Sigmoid colon (tissue), 7 donors: ENCODE data around the gene UBALD1. TPM values are rescaled to one million over a fixed set of nuclear protein-coding genes. Genes with fewer than 3 reads are reported as not detected.
"Not testable (repeated sequence)": the region's sequence is repeated elsewhere in the genome, so short reads cannot be mapped to it uniquely, and the experiment has no call there.

ENCODE experiments used
- DNase-seq: peaks from one replicate; pipeline ENCODE4 v3.0.0-alpha.2; 2019
- H3K27ac ChIP-seq, 4 donors: fragments of 200-600 bp; sonication (generic); one replicate each; pipeline ENCODE4 v1.5.1; 2016 to 2019; ENCODE audit warnings: mild to moderate bottlenecking in 1 of 4
- H3K27me3 ChIP-seq, 3 donors: fragments of 200-600 bp; sonication (generic); one replicate each; pipeline ENCODE4 v1.5.1; 2019; ENCODE audit warnings: mild to moderate bottlenecking in 1 of 3
- H3K36me3 ChIP-seq, 4 donors: fragments of 200-600 bp; sonication (generic); one replicate each; pipeline ENCODE4 v1.5.1; 2016 to 2019
- H3K4me1 ChIP-seq, 4 donors: fragments of 200-600 bp; sonication (generic); one replicate each; pipeline ENCODE4 v1.5.1; 2017 to 2019
- H3K4me3 ChIP-seq, 4 donors: fragments of 200-600 bp; sonication (generic); one replicate each; pipeline ENCODE4 v1.5.1; 2017 to 2019; ENCODE audit warnings: mild to moderate bottlenecking in 2 of 4, moderate library complexity in 1 of 4
- H3K9me3 ChIP-seq, 4 donors: fragments of 200-600 bp in 3 of 4; sonication (generic) in 3 of 4; one replicate each; pipeline versions ENCODE4 v1.5.1 to v1.6.1; 2013 to 2019
- CTCF ChIP-seq, 4 experiments: fragments of 450-650 bp in 3 of 4; fragments of 200-600 bp in 1 of 4; IDR thresholded peaks; one replicate each; pipeline ENCODE4 v1.5.1; 2016 to 2019; ENCODE audit warnings: antibody characterized with exemption in 4 of 4, mild to moderate bottlenecking in 3 of 4, moderate library complexity in 2 of 4
- EP300 ChIP-seq, 4 donors: sonication (generic); formaldehyde crosslinking; IDR thresholded peaks; one replicate each; pipeline ENCODE4 v1.6.1; 2017; ENCODE audit warnings: antibody characterized with exemption in 4 of 4
- POLR2A ChIP-seq, 2 donors: fragments of 450-650 bp; IDR thresholded peaks; one replicate each; pipeline ENCODE4 v1.6.1; 2016; ENCODE audit warnings: antibody characterized with exemption in 2 of 2, mild to moderate bottlenecking in 2 of 2, moderate library complexity in 2 of 2
- POLR2AphosphoS5 ChIP-seq, 4 donors: sonication (generic); formaldehyde crosslinking; IDR thresholded peaks; one replicate each; pipeline ENCODE4 v1.6.1; 2017; ENCODE audit warnings: antibody characterized with exemption in 4 of 4
- WGBS, 2 donors: extraction: QIAGEN DNeasy Blood & Tissue Kit; methylation state at CpG; one replicate each; pipeline ENCODE4 v1.1.7; 2013; 5-methylcytosine and 5-hydroxymethylcytosine counted together
- intact Hi-C: fragments of 100-400 bp; cut with DNase I; formaldehyde crosslinking; loops from one replicate; pipeline ENCODE4 v1.15.1; 2023
- polyA plus RNA-seq, 3 donors: library from polyadenylated mRNA; stranded (reverse); fragments of 200-250 nt; gene quantifications; one replicate each; pipeline ENCODE4 v1.2.3, GENCODE V29; 2013
- total RNA-seq, 4 donors: library from RNA; depleted of rRNA; stranded (reverse); fragments of >200 nt; gene quantifications; one replicate each; pipeline ENCODE4 v1.1.0, GENCODE V29; 2016
- donor health status: healthy with polysubstance abuse.
- donor health status: Bipolar disorder and iron deficiency.
- donor health status: healthy.

The UBALD1 gene
- total and polyA plus RNA-seq, 7 donors: 7.6 to 22.9 (median 12.6) TPM

GRCh38 chr16:4574919-4575705 is 39.6 kb downstream of the UBALD1 start:
- H3K4me1 ChIP-seq: no peaks in the 10 kb centered on the region
- no peak overlapping the region for H3K4me3 ChIP-seq
- no peak for DNase-seq
- no peaks in the 10 kb centered on the region for H3K27me3 ChIP-seq
- TF ChIP-seq POLR2A (IDR thresholded peaks at IDR 0.05) (no peak), EP300 (IDR thresholded peaks at IDR 0.05) (no peak), POLR2AphosphoS5 (IDR thresholded peaks at IDR 0.05) (no peak), CTCF (IDR thresholded peaks at IDR 0.05) (no peak)
- H3K27ac ChIP-seq: no peak overlapping the region
- H3K36me3 ChIP-seq: no peaks in the 10 kb centered on the region
- WGBS, 2 donors: 65 to 79% methylated on average over 11 of the region's 11 CpGs
- intact Hi-C loops: no loop called here
- no peaks in the 10 kb centered on the region for H3K9me3 ChIP-seq

GRCh38 chr16:4573926-4574325 is 40.8 kb downstream of the UBALD1 start:
- H3K27ac ChIP-seq, H3K27me3 ChIP-seq, H3K4me3 ChIP-seq, H3K36me3 ChIP-seq, H3K9me3 ChIP-seq, intact Hi-C loops, H3K4me1 ChIP-seq, DNase-seq: not testable (repeated sequence)
- WGBS, 2 donors: 79% methylated on average over 7 of the region's 7 CpGs

- DNase-seq: peak; percentile 85
- Histone ChIP-seq H3K27me3 (no peaks in the 10 kb centered on the region), H3K4me1 (no peaks in the 10 kb centered on the region), H3K9me3 (no peaks in the 10 kb centered on the region), H3K27ac (peak overlapping the region in 1 of 4 donors; percentile 28), H3K36me3 (no peaks in the 10 kb centered on the region), H3K4me3 (no peak overlapping the region)
- no peak for TF ChIP-seq POLR2A (IDR thresholded peaks at IDR 0.05)
- no peak for TF ChIP-seq EP300 (IDR thresholded peaks at IDR 0.05)
- TF ChIP-seq POLR2AphosphoS5 (IDR thresholded peaks at IDR 0.05): peak; percentile 51 to 85 (median 72)
- no peak for TF ChIP-seq CTCF (IDR thresholded peaks at IDR 0.05)
- WGBS, 2 donors: 61 to 63% methylated on average over 4 of the region's 4 CpGs
- intact Hi-C loops: no loop called here
Measured at GRCh38 chr16:4572715-4573114, 42.0 kb downstream of the UBALD1 start.

- H3K27ac ChIP-seq: no peak overlapping the region
- no peaks in the 10 kb centered on the region for H3K4me1 ChIP-seq
- intact Hi-C loops: no loop called here
- H3K4me3 ChIP-seq: no peak overlapping the region
- TF ChIP-seq POLR2AphosphoS5 (IDR thresholded peaks at IDR 0.05): no peak
- no peak for TF ChIP-seq EP300 (IDR thresholded peaks at IDR 0.05)
- TF ChIP-seq CTCF (IDR thresholded peaks at IDR 0.05): no peak
- TF ChIP-seq POLR2A (IDR thresholded peaks at IDR 0.05): no peak
- no peaks in the 10 kb centered on the region for H3K9me3 ChIP-seq
- DNase-seq: no peak
- H3K36me3 ChIP-seq: no peaks in the 10 kb centered on the region
- no peaks in the 10 kb centered on the region for H3K27me3 ChIP-seq
- WGBS, 2 donors: 82 to 86% methylated on average over 15 of the region's 15 CpGs
Measured at GRCh38 chr16:4570688-4571321, 43.9 kb downstream of the UBALD1 start.

- intact Hi-C loops: no loop called here
- 74 to 75% methylated on average over 6 of the region's 6 CpGs for WGBS, 2 donors
- H3K4me1 ChIP-seq: no peaks in the 10 kb centered on the region
Measured at GRCh38 chr16:4570086-4570485, 44.6 kb downstream of the UBALD1 start.

More at GRCh38 chr16:4570086-4570485, 44.6 kb downstream of the UBALD1 start:
- no peak for TF ChIP-seq EP300 (IDR thresholded peaks at IDR 0.05)
- no peak for TF ChIP-seq POLR2A (IDR thresholded peaks at IDR 0.05)
- no peak for TF ChIP-seq POLR2AphosphoS5 (IDR thresholded peaks at IDR 0.05)
- TF ChIP-seq CTCF (IDR thresholded peaks at IDR 0.05): no peak
- Histone ChIP-seq H3K27ac (no peak overlapping the region), H3K36me3 (no peaks in the 10 kb centered on the region), H3K9me3 (no peaks in the 10 kb centered on the region), H3K27me3 (no peaks in the 10 kb centered on the region), H3K4me3 (no peak overlapping the region)
- DNase-seq: no peak
